HepG2 (cell line): ENCODE measurements around the gene TUT4. TPM values are rescaled to one million over a fixed set of nuclear protein-coding genes. Genes with fewer than 3 reads are reported as not detected.

ENCODE experiments used
- ATAC-seq: fragments of 200-7000 bp; cut with Tn5 transposase; 3 replicates; pipeline ENCODE4 v1.9.1; 2020; ENCODE audit warnings: mild to moderate bottlenecking, moderate library complexity
- BruUV-seq: library from RNA; stranded (reverse); fragments of 400-500 nt; replicated peaks from 2 replicates; lab custom pipeline; 2021; lab: Mats Ljungman, UMichigan
- CTCF ChIA-PET: fragments of 300-600 bp; formaldehyde crosslinking; extraction: SDS; loops from one replicate; lab custom pipeline; 2021; ENCODE audit warnings: low total read pairs, inconsistent platforms, low intra/inter-chr PET ratio; lab: Yijun Ruan, JAX
- POLR2A ChIA-PET: fragments of 350-600 bp; sonication (Branson Sonifier 250); formaldehyde crosslinking; loops from one replicate; lab custom pipeline; 2020; ENCODE audit warnings: antibody characterized with exemption, inconsistent platforms; lab: Yijun Ruan, JAX
- DNase-seq: peaks from one replicate; pipeline ENCODE4 v3.0.0-alpha.2; 2015; ENCODE audit warnings: low spot score
- FAIRE-seq: peaks from 3 replicates; lab custom pipeline; 2011; peaks lifted over from hg19 to GRCh38; lab: Jason Lieb, UNC
- H2AFZ ChIP-seq: one replicate; pipeline ENCODE4 v1.6.1; 2011; ENCODE audit warnings: low read length, inconsistent platforms
- H3K27ac ChIP-seq: fragments of 300-600 bp; 3 replicates; pipeline ENCODE4 v1.8.0; 2011; ENCODE audit warnings: mixed run types, mild to moderate bottlenecking, mixed read lengths, low read length, inconsistent platforms; ENCODE audit not compliant: insufficient read depth; ENCODE audit errors: extremely low read length
- H3K27me3 ChIP-seq, 2 experiments: fragments of 200-600 bp in 1 of 2; 2 replicates in 1 of 2; 3 replicates in 1 of 2; pipeline versions ENCODE4 v1.6.0 to v1.8.0; 2011; ENCODE audit warnings: low read length in 2 of 2, mild to moderate bottlenecking in 2 of 2, moderate library complexity in 2 of 2, inconsistent platforms in 1 of 2; ENCODE audit not compliant: insufficient read depth in 2 of 2, control insufficient read depth in 1 of 2
- H3K36me3 ChIP-seq, 2 experiments: fragments of 200-600 bp in 1 of 2; replicated peaks in 1 of 2; 2 replicates in 1 of 2; 3 replicates in 1 of 2; pipeline versions ENCODE4 v1.5.1 to v1.8.0; 2011; ENCODE audit warnings: low read length in 2 of 2, inconsistent platforms in 1 of 2; ENCODE audit not compliant: insufficient read depth in 2 of 2, control insufficient read depth in 1 of 2
- H3K4me1 ChIP-seq: 2 replicates; pipeline ENCODE4 v1.5.1; 2012; ENCODE audit warnings: low read length, inconsistent platforms; ENCODE audit not compliant: insufficient read depth
- H3K4me2 ChIP-seq: 2 replicates; pipeline ENCODE4 v1.6.0; 2011; ENCODE audit warnings: low read depth, low read length, inconsistent platforms
- H3K4me3 ChIP-seq, 3 experiments: fragments of 200-600 bp in 1 of 3; sonication (generic), shearing (Covaris generic) in 1 of 3; replicated peaks in 1 of 3; 2 replicates each; pipeline ENCODE4 v1.5.1; 2011 to 2016; ENCODE audit warnings: low read length in 3 of 3, inconsistent platforms in 2 of 3, low read depth in 2 of 3, mild to moderate bottlenecking in 2 of 3, control low read depth in 1 of 3, mixed read lengths in 1 of 3; ENCODE audit not compliant: insufficient read depth in 1 of 3
- H3K79me2 ChIP-seq: one replicate; pipeline ENCODE4 v1.6.1; 2011; ENCODE audit warnings: low read length, inconsistent platforms; ENCODE audit not compliant: insufficient read depth
- H3K9ac ChIP-seq: 2 replicates; pipeline ENCODE4 v1.6.0; 2011; ENCODE audit warnings: mild to moderate bottlenecking, low read depth, low read length, inconsistent platforms; ENCODE audit not compliant: insufficient read depth
- H3K9me3 ChIP-seq: 2 replicates; pipeline ENCODE4 v1.5.1; 2012; ENCODE audit warnings: mild to moderate bottlenecking, low read length
- H4K20me1 ChIP-seq: 2 replicates; pipeline ENCODE4 v1.6.0; 2011; ENCODE audit warnings: inconsistent platforms, mild to moderate bottlenecking, low read length, moderate library complexity; ENCODE audit not compliant: insufficient read depth
- CEBPB ChIP-seq: IDR thresholded peaks from 2 replicates; pipeline ENCODE4 v1.6.1; 2011; ENCODE audit warnings: low read depth, low read length, improper control_type of control experiment, borderline replicate concordance
- CREB1 ChIP-seq, 2 experiments: fragments of 450-650 bp in 1 of 2; IDR thresholded peaks; 2 replicates each; pipeline ENCODE4 v1.6.1; 2016 to 2017; ENCODE audit warnings: control low read depth in 1 of 2, mild to moderate bottlenecking in 1 of 2, missing compliant biosample characterization in 1 of 2, missing genetic modification characterization in 1 of 2
- CREBL2 ChIP-seq: sonication (generic); formaldehyde crosslinking; IDR thresholded peaks from 2 replicates; pipeline ENCODE4 v1.8.1; 2023; ENCODE audit warnings: missing genetic modification reagents, mild to moderate bottlenecking, borderline replicate concordance
- KDM5A ChIP-seq: fragments of 200-600 bp; sonication (generic); IDR thresholded peaks from 2 replicates; pipeline ENCODE4 v1.7.0; 2018; ENCODE audit warnings: antibody characterized with exemption, mild to moderate bottlenecking, low read length, borderline replicate concordance
- KLF6 ChIP-seq: IDR thresholded peaks from 2 replicates; pipeline ENCODE4 v1.8.0; 2016; ENCODE audit warnings: missing biosample characterization, missing genetic modification reagents
- KLF9 ChIP-seq: IDR thresholded peaks from 2 replicates; pipeline ENCODE4 v1.6.1; 2016; ENCODE audit warnings: low read depth
- NKX3-1 ChIP-seq: sonication (generic); formaldehyde crosslinking; IDR thresholded peaks from 2 replicates; pipeline ENCODE4 v1.5.0; 2020; ENCODE audit warnings: missing genetic modification reagents
- SSRP1 ChIP-seq: IDR thresholded peaks from 2 replicates; pipeline ENCODE4 v1.6.1; 2016; ENCODE audit warnings: control low read depth
- TBP ChIP-seq: sonication (generic); formaldehyde crosslinking; IDR thresholded peaks from 2 replicates; pipeline ENCODE4 v1.5.0; 2020; ENCODE audit warnings: missing genetic modification reagents
- ZNF414 ChIP-seq: sonication (generic); formaldehyde crosslinking; IDR thresholded peaks from 2 replicates; pipeline ENCODE4 v1.5.0; 2020; ENCODE audit warnings: missing genetic modification reagents
- WGBS: methylation state at CpG from one replicate; pipeline ENCODE4 v1.1.6; 2017; ENCODE audit warnings: low lambda C conversion rate; 5-methylcytosine and 5-hydroxymethylcytosine counted together
- in situ Hi-C: cut with HindIII; loops from 2 replicates; pipeline ENCODE4 v1.10.0; 2017; ENCODE audit warnings: low pct_unique_long_range_greater_than_20kb; ENCODE audit not compliant: extremely low pct_ligation_motif_present
- intact Hi-C: fragments of 100-400 bp; cut with micrococcal nuclease; formaldehyde crosslinking; loops from one replicate; pipeline ENCODE4 v1.10.0; 2022; ENCODE audit not compliant: unreplicated experiment
- polyA plus RNA-seq, 8 experiments: library from polyadenylated mRNA; depleted of rRNA in 3 of 8; stranded (reverse) in 7 of 8; unstranded in 1 of 8; fragments of >200 nt; fragmentation: Illumina TruSeq in 4 of 8; extraction: Trizol in 4 of 8; gene quantifications; 2 replicates each; pipeline versions ENCODE4 v1.2.1 to v1.2.3, GENCODE V29; 2011 to 2016; ENCODE audit warnings: low read depth in 4 of 8, missing spikeins in 1 of 8, mixed read lengths in 1 of 8; ENCODE audit not compliant: insufficient read depth in 1 of 8
- total RNA-seq, 5 experiments: library from RNA; depleted of rRNA; stranded (reverse); fragments of >200 nt; fragmentation: Illumina TruSeq; extraction: Trizol; gene quantifications; 2 replicates each; pipeline ENCODE4 v1.2.3, GENCODE V29; 2016; ENCODE audit warnings: low read depth in 1 of 5
- TF ChIP-seq, protein P1 (sequence below): sonication (generic); formaldehyde crosslinking; IDR thresholded peaks from 2 replicates; pipeline ENCODE4 v1.4.0; 2020; ENCODE audit warnings: mild to moderate bottlenecking, missing genetic modification reagents
- TF ChIP-seq, protein P2 (sequence below): sonication (generic); formaldehyde crosslinking; IDR thresholded peaks from 2 replicates; pipeline ENCODE4 v1.8.0; 2022; ENCODE audit warnings: mild to moderate bottlenecking, missing genetic modification reagents
- TF ChIP-seq, protein P3 (sequence below): sonication (generic); formaldehyde crosslinking; IDR thresholded peaks from 2 replicates; pipeline ENCODE4 v1.9.0; 2021; ENCODE audit warnings: mild to moderate bottlenecking, missing genetic modification reagents

The TUT4 gene
- total and polyA plus RNA-seq, 2 of the 13 experiments (the other 11 are each of a cell fraction or from before 2014, with no cell fraction given), result 44.7 to 53.5 TPM

GRCh38 chr1:52551507-52552235, 1.2 kb downstream of the TUT4 start:
- intact Hi-C loops (loop anchor here (2.0 to 10.0 kb wide), 3 partner anchors 116 to 593 kb away; partner anchors contain the start of gene SLC1A7), in situ Hi-C loops (no loop called here)
- POLR2A ChIA-PET, result interaction anchor here (1.1 kb wide), 1 partner anchor 185 kb away, joined by 3 read pairs; the partner anchor contains the start of gene CC2D1B
- Histone ChIP-seq H3K4me2 (peak overlapping the region; percentile 90), H3K27me3 (no peaks in the 10 kb centered on the region; a peak in 1 of 5 replicates), H3K9ac (peak overlapping the region; percentile 95), H4K20me1 (peaks cover 50% of the 10 kb centered on the region), H3K36me3 (no peaks in the 10 kb centered on the region), H3K4me3 (peak overlapping the region; percentile 90 to 94 (median 93)), H3K27ac (peak overlapping the region; percentile 95), H2AFZ (no peak overlapping the region), H3K79me2 (peaks cover 59% of the 10 kb centered on the region), H3K9me3 (no peaks in the 10 kb centered on the region), H3K4me1 (peaks cover 40% of the 10 kb centered on the region)
- CTCF ChIA-PET, result no interaction called here
- peak; percentile 31 for DNase-seq
- BruUV-seq, result TSS peak; percentile 62
- no peak for ATAC-seq
- FAIRE-seq, result no peak
- WGBS, result 1% methylated on average over 20 of the region's 20 CpGs
- 0 out of 2 replicates have a peak, but pooled peaks have one; percentile 2 for TF ChIP-seq KLF6
- TF ChIP-seq, protein P1, sequence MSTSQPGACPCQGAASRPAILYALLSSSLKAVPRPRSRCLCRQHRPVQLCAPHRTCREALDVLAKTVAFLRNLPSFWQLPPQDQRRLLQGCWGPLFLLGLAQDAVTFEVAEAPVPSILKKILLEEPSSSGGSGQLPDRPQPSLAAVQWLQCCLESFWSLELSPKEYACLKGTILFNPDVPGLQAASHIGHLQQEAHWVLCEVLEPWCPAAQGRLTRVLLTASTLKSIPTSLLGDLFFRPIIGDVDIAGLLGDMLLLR (CRISPR knock-in tag), result no peak
- no peak for TF ChIP-seq CREBL2 (CRISPR knock-in tag)
- TF ChIP-seq KLF9 (CRISPR knock-in tag), result 0 out of 2 replicates have a peak, but pooled peaks have one; percentile 14
- TF ChIP-seq, protein P2, sequence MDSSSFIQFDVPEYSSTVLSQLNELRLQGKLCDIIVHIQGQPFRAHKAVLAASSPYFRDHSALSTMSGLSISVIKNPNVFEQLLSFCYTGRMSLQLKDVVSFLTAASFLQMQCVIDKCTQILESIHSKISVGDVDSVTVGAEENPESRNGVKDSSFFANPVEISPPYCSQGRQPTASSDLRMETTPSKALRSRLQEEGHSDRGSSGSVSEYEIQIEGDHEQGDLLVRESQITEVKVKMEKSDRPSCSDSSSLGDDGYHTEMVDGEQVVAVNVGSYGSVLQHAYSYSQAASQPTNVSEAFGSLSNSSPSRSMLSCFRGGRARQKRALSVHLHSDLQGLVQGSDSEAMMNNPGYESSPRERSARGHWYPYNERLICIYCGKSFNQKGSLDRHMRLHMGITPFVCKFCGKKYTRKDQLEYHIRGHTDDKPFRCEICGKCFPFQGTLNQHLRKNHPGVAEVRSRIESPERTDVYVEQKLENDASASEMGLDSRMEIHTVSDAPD (CRISPR knock-in tag), result no peak
- peak; percentile 12; the same call in 1 of the 2 replicates for TF ChIP-seq KDM5A
- no peak for TF ChIP-seq TBP (CRISPR knock-in tag)
- TF ChIP-seq, protein P3, sequence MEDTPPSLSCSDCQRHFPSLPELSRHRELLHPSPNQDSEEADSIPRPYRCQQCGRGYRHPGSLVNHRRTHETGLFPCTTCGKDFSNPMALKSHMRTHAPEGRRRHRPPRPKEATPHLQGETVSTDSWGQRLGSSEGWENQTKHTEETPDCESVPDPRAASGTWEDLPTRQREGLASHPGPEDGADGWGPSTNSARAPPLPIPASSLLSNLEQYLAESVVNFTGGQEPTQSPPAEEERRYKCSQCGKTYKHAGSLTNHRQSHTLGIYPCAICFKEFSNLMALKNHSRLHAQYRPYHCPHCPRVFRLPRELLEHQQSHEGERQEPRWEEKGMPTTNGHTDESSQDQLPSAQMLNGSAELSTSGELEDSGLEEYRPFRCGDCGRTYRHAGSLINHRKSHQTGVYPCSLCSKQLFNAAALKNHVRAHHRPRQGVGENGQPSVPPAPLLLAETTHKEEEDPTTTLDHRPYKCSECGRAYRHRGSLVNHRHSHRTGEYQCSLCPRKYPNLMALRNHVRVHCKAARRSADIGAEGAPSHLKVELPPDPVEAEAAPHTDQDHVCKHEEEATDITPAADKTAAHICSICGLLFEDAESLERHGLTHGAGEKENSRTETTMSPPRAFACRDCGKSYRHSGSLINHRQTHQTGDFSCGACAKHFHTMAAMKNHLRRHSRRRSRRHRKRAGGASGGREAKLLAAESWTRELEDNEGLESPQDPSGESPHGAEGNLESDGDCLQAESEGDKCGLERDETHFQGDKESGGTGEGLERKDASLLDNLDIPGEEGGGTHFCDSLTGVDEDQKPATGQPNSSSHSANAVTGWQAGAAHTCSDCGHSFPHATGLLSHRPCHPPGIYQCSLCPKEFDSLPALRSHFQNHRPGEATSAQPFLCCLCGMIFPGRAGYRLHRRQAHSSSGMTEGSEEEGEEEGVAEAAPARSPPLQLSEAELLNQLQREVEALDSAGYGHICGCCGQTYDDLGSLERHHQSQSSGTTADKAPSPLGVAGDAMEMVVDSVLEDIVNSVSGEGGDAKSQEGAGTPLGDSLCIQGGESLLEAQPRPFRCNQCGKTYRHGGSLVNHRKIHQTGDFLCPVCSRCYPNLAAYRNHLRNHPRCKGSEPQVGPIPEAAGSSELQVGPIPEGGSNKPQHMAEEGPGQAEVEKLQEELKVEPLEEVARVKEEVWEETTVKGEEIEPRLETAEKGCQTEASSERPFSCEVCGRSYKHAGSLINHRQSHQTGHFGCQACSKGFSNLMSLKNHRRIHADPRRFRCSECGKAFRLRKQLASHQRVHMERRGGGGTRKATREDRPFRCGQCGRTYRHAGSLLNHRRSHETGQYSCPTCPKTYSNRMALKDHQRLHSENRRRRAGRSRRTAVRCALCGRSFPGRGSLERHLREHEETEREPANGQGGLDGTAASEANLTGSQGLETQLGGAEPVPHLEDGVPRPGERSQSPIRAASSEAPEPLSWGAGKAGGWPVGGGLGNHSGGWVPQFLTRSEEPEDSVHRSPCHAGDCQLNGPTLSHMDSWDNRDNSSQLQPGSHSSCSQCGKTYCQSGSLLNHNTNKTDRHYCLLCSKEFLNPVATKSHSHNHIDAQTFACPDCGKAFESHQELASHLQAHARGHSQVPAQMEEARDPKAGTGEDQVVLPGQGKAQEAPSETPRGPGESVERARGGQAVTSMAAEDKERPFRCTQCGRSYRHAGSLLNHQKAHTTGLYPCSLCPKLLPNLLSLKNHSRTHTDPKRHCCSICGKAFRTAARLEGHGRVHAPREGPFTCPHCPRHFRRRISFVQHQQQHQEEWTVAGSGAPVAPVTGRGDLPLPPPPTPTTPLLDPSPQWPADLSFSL, result peak; percentile 55; the same call in 1 of the 2 replicates
- no peak for TF ChIP-seq CREB1 (IDR thresholded peaks at IDR 0.05)
- TF ChIP-seq CREB1 (CRISPR knock-in tag; IDR thresholded peaks at IDR 0.05), result peak; percentile 22; the same call in 1 of the 2 replicates
- TF ChIP-seq ZNF414 (CRISPR knock-in tag), result no peak
- TF ChIP-seq NKX3-1, result 0 out of 2 replicates have a peak, but pooled peaks have one; percentile 14
- TF ChIP-seq SSRP1, result 0 out of 2 replicates have a peak, but pooled peaks have one; percentile 30
- 0 out of 2 replicates have a peak, but pooled peaks have one; percentile 90 for TF ChIP-seq CEBPB
